Measurements from ENCODE around the gene GNAZ.

Gene GNAZ

DNA sequence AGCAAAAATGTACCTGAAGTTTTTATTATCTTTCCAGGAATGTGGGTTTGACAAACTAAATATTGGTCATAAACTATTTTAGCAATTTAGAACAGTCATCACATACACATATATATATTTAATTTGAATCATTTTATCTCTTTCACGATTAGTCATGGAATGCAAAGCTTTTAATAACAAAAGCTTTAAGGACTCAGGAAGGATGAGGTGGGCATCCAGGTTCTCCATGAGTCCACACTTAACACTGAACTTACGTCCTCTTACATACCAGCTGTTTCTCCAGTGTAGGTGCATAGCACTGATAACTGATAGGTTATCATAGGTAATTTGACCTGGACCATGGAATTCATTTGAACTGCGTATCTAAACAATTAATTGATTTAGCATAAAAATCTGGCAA, 28.1 kb upstream of the GNAZ start:
- no peak for DNase-seq (ENCODE audit: low read depth in 1 of 2, low spot score in 1 of 2)
- no peak overlapping the region for H3K27ac ChIP-seq (replicated peaks)
- no peak for TF ChIP-seq SPI1 (IDR thresholded peaks at IDR 0.05; ENCODE audit: borderline replicate concordance, low read depth)
- TF ChIP-seq, protein P1, sequence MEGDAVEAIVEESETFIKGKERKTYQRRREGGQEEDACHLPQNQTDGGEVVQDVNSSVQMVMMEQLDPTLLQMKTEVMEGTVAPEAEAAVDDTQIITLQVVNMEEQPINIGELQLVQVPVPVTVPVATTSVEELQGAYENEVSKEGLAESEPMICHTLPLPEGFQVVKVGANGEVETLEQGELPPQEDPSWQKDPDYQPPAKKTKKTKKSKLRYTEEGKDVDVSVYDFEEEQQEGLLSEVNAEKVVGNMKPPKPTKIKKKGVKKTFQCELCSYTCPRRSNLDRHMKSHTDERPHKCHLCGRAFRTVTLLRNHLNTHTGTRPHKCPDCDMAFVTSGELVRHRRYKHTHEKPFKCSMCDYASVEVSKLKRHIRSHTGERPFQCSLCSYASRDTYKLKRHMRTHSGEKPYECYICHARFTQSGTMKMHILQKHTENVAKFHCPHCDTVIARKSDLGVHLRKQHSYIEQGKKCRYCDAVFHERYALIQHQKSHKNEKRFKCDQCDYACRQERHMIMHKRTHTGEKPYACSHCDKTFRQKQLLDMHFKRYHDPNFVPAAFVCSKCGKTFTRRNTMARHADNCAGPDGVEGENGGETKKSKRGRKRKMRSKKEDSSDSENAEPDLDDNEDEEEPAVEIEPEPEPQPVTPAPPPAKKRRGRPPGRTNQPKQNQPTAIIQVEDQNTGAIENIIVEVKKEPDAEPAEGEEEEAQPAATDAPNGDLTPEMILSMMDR (IDR thresholded peaks at IDR 0.05; ENCODE audit: insufficient read depth, low read length): no peak

DNA sequence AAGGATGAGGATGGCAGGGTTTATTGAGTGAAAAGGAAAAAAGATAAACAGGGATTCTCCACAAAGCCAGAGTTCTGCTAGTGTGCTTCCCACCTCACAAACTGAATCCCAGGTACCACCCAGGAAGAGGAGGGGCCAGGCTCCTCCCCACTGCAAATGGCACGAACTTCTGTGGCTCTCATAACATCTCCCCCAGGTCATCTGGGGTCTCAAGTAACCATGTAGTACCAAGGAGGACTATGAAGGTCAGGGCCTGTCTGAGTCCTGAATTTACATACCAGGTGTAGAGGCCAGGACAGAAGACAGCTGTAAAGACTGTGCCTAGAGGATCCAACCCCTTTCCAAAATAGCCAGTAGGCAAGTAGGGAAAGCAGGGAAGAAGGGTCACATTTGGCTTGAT, 25.7 kb upstream of the GNAZ start:
- peaks cover 3% of the 10 kb centered on the region for H3K27me3 ChIP-seq (ENCODE audit: insufficient read depth, poor library complexity, severe bottlenecking)
- TF ChIP-seq SPI1 (IDR thresholded peaks at IDR 0.05; ENCODE audit: borderline replicate concordance, low read depth) (no peak), GABPA (IDR thresholded peaks at IDR 0.05; ENCODE audit: low read depth) (no peak), POLR2AphosphoS5 (IDR thresholded peaks at IDR 0.05; ENCODE audit: low read depth) (no peak)
- TF ChIP-seq, protein P2, sequence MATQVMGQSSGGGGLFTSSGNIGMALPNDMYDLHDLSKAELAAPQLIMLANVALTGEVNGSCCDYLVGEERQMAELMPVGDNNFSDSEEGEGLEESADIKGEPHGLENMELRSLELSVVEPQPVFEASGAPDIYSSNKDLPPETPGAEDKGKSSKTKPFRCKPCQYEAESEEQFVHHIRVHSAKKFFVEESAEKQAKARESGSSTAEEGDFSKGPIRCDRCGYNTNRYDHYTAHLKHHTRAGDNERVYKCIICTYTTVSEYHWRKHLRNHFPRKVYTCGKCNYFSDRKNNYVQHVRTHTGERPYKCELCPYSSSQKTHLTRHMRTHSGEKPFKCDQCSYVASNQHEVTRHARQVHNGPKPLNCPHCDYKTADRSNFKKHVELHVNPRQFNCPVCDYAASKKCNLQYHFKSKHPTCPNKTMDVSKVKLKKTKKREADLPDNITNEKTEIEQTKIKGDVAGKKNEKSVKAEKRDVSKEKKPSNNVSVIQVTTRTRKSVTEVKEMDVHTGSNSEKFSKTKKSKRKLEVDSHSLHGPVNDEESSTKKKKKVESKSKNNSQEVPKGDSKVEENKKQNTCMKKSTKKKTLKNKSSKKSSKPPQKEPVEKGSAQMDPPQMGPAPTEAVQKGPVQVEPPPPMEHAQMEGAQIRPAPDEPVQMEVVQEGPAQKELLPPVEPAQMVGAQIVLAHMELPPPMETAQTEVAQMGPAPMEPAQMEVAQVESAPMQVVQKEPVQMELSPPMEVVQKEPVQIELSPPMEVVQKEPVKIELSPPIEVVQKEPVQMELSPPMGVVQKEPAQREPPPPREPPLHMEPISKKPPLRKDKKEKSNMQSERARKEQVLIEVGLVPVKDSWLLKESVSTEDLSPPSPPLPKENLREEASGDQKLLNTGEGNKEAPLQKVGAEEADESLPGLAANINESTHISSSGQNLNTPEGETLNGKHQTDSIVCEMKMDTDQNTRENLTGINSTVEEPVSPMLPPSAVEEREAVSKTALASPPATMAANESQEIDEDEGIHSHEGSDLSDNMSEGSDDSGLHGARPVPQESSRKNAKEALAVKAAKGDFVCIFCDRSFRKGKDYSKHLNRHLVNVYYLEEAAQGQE (IDR thresholded peaks at IDR 0.05; ENCODE audit: insufficient replicate concordance, low read depth): no peak
- TF ChIP-seq, protein P1 (IDR thresholded peaks at IDR 0.05; ENCODE audit: insufficient read depth, low read length): no peak
- no peak overlapping the region for H3K4me3 ChIP-seq (replicated peaks; ENCODE audit: insufficient read depth, low read length)
- no peak overlapping the region for H3K27ac ChIP-seq (replicated peaks)
- DNase-seq (ENCODE audit: low read depth in 1 of 2, low spot score in 1 of 2): no peak

More for the DNA sequence above, 28.1 kb upstream of the GNAZ start:
- H3K27me3 ChIP-seq (ENCODE audit: insufficient read depth, poor library complexity, severe bottlenecking): peaks cover 3% of the 10 kb centered on the region
- H3K4me3 ChIP-seq (replicated peaks; ENCODE audit: insufficient read depth, low read length): no peak overlapping the region

DNA sequence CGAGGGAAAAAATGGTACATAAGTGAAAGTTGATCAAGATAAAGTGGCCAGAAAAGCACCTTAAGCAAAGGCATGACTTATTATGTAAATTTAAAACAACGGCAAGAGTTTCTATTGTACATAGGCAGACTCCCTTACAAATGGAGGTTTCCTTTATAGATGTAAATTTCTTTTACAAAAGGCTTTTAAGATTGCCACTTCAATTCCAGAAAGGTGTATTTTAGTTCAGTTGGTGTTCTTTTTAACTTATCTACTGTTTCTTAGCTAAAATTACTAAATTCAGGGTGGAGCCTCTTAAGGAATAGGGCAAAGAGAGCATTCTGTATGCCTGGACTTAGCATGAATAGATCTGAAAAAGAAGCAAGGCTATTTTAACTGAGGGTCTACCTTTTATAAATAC, 24.9 kb upstream of the GNAZ start:
- Histone ChIP-seq H3K27me3 (ENCODE audit: insufficient read depth, poor library complexity, severe bottlenecking) (peaks cover 3% of the 10 kb centered on the region), H3K27ac (replicated peaks) (no peak overlapping the region), H3K4me3 (replicated peaks; ENCODE audit: insufficient read depth, low read length) (no peak overlapping the region)
- TF ChIP-seq POLR2AphosphoS5 (IDR thresholded peaks at IDR 0.05; ENCODE audit: low read depth): no peak
- no peak for DNase-seq (ENCODE audit: low read depth in 1 of 2, low spot score in 1 of 2)

DNA sequence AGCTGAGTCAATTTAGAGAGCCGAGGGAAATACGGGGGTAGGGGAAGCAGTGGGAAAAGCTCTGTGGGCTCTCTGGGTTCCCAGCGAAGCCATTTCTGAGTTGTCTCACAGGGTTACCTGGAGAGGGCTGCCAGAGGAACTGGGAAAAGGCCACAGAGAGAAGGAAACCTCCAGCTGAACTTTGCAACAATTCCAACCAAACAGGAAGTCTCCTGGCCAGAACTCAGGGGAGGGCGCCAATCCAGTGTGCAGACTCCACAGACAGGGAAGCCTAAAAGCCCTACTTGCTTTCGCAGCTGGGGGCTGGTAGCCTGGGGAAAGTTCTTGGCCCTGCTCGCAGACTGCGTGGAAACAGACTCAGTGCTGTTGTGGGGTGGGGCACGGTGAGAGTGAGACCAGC, 23.1 kb upstream of the GNAZ start:
- no peak overlapping the region for H3K4me3 ChIP-seq (replicated peaks; ENCODE audit: insufficient read depth, low read length)
- TF ChIP-seq, protein P2 (IDR thresholded peaks at IDR 0.05; ENCODE audit: insufficient replicate concordance, low read depth): no peak
- TF ChIP-seq SPI1 (IDR thresholded peaks at IDR 0.05; ENCODE audit: borderline replicate concordance, low read depth): no peak
- no peak for TF ChIP-seq GABPA (IDR thresholded peaks at IDR 0.05; ENCODE audit: low read depth)
- no peak for TF ChIP-seq POLR2AphosphoS5 (IDR thresholded peaks at IDR 0.05; ENCODE audit: low read depth)
- TF ChIP-seq, protein P1 (IDR thresholded peaks at IDR 0.05; ENCODE audit: insufficient read depth, low read length): no peak
- DNase-seq (ENCODE audit: low read depth in 1 of 2, low spot score in 1 of 2): no peak
- no peak overlapping the region for H3K27ac ChIP-seq (replicated peaks)
- H3K27me3 ChIP-seq (ENCODE audit: insufficient read depth, poor library complexity, severe bottlenecking): peaks cover 3% of the 10 kb centered on the region

All from HL-60 (cell line).